ENCODE measurements around the gene P2RY13.

Gene P2RY13

DNA sequence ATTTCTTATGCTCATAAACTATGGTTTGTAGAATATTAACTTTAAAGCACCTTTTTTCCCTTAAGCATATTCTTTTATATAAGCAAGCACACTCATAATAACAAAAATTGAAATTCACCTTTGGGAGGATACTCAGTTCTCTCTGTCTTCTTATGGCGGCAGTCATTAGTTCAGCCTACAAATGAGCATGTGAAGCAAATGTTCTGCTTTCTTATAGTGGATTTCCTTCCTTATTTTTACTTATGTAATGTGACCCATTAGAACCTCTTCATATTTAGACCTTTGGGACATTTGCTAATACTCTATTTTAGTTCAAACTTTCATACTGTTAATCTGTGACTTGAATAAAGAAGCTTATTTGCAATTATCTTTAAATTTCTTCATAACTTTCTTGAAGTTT, at the start of gene P2RY13:
P2RY13 (minus strand) TSS at position 187 of the 400 bp plus-strand sequence; CDS start at position 166, 21 bp downstream.
- no peak for DNase-seq

DNA sequence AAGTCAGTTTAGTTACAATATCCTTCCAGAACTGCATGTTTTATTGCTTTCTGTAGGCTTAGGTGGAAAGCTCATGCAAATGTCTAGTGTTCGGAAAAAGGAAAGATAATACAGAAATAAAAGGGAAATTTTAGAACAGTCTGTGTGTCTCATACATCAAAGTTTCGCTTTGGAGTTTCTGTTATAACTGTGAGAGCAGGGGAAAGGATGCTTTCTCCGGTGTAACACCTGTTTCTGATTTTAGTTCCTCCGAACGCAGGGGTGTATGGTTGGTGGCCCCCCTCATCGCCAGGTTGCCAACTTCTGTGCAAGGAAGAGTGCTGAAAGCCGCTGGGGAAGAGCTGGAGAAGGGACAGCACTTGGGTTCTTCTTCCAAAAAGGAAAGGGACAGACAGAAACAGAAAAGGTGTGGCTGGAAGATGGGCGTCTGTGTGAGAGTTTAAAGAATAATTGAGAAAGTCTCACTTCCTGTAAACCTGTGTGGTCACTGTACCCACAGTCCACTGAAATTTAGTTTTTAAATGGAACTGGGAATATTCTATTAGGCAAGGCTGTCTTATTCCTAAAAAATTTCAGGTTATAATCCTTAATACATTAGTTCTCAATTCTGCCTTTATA, 48.5 kb upstream of the P2RY13 start:
- DNase-seq = no peak

DNA sequence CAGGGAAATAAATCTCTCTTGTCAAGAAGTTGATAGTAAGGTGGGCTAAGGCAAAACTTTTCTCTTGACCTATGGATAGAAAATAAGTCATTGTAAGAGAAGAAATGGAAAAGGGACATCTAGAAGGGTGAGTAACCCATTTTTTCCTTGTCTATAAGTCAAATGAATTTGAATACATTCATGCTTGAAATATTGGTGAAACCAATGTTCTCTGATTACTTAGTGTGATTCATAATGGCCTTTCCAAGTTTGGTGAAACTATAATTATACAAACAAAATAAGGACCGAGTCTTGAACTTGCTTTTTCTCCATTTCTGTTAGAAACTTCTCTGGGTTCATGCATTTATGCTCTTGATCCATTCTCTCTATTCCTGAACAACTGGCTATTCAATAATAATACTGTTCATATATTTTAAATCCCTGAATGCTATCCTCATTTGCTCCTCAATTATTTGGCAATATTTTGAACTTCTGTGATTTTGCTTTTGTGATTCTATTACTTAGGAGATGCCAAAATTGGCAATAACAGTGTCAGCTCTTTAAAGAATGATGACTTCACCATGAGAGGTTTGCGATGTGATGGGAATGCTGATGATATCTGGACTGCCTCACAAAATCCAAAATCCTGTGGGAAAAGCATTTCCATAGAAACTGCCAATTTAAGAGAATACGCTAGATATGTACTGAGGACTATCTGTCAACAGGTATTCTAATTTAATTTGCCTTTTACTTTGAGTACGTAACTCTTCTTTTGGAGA, 42.9 kb upstream of the P2RY13 start:
- DNase-seq = no peak

DNA sequence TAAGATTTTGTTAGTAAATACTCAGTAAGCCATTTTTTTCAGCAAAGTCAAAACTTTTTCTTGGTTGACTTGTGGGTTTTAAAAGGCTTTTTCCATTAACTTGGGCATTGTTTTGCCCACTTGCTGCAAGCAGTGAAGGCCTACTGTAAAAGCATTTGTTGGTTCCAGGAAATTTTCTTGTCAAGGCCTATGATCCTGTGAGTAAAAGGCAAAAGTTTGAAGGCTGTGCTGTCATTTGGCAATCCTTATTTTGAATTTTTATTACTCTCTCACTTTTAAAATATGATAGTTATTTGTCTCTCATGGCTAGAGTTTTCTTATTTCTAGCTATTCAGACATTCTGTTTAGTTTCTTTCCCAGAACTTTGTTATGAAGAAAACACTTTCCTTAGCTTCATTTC, 42.2 kb upstream of the P2RY13 start:
- no peak for DNase-seq

DNA sequence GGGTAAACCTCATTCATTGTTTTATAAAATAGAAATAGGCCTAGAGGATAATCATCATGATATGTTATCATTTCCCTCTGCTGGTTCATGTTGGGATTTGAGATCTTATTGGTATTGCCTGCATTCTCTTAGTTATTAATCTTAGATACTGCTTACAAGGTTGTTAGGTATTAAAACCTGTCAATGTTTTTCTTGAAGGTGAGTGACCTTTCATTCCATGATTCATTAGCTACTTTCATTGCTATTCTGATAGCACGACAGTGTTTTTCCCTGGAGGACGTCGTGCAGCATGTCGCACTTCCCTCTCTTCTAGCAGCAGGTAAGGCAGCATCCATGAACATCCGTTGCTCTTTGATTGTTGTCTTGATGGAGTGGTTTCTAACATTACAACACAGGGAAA, 38.1 kb upstream of the P2RY13 start:
- DNase-seq = no peak

DNA sequence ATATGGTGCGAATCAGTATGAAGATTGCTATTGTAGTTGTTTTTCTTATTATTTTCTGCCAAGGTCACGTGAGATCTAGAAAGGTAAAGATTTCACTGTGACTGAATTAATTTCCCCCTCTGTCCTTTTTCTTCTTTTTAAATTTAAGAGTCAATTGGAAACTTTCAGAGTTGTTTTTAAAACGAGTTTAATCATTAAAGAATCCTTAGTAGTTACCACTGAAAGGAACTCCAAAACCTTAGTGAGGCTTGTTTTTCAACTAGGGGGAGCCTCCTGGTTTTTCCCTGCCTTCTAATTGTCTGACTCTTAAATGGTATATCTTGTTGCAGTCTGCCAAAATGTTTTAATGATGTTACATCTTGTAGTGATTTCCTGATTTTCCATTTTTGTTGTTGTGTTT, 37.6 kb upstream of the P2RY13 start:
- no peak for DNase-seq

DNA sequence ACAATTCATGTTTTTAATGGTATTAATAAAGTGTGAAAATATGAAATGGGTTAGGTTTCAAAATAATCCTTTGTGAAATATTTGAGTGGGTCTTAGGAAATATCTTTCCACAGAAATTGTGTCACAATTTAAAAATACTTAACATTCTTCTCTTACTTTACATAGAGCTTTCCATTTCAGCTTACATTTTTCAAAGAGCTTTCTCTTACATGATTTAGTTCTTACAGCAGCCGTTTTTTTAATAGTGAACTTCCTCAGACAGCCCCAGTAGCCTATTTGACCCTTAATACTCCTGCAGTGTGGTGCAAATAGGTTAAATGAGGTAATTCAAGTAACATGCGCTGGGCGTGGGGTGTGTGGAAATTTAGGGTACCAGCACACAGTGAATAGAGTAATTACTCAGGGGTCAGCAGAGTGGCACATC, 33.4 kb upstream of the P2RY13 start:
- DNase-seq = no peak

DNA sequence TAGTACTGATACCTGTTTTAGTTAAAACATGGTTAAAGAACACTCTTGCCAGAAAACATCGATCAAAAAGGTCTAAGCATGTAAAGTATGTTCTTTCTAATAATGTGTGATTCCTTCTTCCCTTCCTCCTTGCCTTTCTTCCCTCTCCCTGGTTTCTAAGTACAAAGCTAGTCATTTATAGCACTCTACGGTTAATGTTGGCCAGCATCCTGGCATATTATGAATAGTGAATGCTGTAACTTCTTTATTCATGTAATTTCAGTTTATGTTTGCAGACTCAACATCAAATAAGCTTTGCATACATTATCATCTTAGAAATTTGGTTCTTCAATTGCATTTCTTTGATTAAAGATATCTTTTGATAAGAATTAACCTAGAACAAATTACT, 28.1 kb upstream of the P2RY13 start:
- no peak for DNase-seq

DNA sequence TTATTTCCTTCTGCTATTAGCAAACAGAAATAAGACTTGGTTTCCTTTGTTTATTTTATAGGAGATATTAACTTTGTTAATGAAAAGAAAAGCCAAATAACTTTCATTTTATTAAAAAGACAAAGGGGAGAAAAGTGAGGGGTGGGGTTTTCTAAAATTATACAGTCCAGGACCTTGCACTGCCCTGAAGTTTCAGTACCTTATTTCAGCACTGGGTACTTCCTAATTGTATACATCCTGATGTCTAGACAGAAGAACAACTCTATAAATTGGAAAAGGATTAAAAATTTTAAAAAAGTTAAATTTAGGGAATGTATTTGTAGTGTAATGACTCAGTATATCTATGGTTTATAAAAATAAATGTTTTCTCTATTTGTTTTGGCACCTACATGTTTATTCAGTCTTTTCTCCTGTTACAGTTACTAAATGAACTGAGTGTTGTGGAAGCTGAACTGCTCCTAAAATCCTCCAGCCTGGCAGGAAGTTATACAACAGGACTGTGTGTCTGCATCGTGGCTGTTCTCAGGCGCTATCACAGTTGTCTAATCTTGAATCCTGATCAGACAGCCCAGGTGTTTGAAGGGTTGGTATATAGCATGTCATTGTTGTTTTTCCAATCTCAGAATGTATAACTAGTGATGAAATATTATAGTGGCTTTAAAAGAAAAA, 27.6 kb upstream of the P2RY13 start:
- no peak for DNase-seq

DNA sequence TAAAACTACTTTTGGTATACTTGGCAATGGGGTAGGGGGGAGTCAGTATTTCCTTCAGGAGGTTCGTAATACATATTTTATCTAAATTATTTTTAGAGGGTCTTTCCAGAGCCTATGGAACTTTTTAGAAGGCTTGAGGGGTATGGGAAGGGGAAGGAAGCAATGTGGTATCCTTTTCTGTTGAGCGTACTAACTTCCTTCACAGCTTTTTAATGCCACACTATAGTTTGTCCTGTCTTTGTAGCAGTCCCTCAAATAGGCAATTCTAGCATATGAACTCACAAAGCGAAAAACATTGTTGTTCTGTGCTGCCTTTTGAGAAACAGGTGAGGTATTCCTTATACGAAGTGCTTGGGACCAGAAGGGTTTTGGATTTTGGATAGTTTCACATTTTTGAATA, 22.3 kb upstream of the P2RY13 start:
- DNase-seq = no peak

DNA sequence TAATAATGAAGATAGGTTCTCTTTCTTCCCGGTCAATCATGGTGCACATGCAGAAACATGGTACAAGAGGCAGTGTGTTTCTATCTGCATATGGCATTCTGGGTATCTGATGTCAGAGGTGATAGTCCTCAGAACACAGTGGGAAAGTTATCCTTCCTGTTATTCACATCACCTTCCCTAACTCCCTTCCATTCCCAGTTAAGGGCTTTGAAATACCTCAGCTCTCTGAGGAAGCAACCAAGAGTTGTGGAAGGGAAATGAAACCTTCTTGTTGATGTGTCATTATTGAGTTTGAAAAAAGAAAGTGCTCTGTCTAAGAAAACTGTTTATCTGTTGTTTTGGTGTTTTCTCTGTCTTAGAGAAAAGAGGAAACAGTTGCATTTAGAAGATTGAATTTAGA, 21.9 kb upstream of the P2RY13 start:
- DNase-seq = no peak

DNA sequence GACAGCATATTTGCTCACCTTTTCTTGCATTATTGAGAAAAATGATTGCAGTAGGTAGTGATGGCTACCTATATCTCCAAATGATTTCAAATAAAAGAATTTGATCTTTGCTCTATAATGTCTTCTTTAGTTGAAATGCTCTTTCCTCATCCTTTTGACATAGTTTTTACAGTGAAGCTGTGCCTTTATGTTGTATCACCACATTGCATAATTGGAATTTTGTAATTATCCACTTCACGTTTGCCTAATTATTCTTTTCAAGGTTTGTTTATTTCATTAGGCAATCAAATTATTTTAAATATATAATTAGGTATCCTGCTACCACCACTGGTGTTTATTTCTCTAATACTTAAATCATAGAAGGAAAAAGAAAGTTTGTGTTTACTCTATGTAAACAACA, 21.3 kb upstream of the P2RY13 start:
- DNase-seq = no peak

DNA sequence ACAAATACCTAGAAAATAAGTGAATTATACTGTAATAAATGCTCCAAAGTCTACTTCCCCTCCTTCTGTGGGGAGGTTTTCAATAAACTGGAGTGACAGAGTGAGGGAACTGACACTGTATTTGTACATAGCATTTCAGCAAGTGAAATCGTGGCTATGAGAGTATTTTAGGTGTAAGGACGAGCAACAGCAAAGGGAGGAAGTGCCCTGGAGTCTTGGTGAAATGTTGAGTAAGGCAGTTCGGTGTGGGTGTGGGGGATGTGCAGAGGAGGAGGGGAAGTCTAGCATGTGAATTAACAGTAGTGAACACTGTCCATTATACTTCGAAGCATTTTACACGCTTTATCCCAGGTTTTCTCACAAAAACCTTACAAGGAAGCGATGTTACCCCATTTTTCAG, 18.1 kb upstream of the P2RY13 start:
- no peak for DNase-seq

DNA sequence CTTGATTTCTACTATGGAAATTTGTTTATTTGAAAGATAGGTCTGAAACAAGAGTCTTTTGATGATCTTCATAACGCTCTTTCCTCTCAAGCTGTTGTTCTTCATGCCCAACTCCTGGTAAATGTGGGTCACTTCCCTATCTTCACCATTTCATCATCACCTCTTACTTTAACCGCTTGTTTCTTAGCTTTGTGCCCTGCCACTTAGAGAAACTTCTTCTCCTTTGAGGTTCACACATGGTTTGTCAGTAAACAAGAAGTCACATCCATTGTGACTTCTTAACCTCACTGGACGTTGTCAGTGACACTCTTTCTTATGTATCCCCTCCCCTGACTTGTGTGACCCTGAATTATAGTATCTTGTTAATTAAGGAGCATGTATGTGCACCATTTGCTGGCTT, 16.9 kb upstream of the P2RY13 start:
- no peak for DNase-seq

DNA sequence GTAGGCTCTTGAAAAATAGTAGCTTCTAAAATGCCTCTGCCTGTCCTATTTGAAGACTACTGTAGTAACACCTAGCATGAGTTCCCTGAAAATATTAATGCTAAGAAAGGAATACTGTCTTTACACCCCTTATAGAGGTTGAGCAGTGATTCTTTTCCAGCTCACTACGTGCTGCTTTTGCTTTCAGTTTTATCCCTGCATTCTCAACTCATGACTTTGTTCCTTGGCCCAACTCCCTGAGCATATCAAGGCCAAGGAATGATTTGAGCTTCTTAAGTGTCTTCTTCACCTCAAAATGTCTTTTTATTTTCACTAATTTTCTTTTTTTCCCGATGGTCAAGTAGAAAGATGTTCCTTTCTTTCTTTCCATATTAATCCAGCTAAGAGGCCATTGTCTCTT, 16.5 kb upstream of the P2RY13 start:
- no peak for DNase-seq

DNA sequence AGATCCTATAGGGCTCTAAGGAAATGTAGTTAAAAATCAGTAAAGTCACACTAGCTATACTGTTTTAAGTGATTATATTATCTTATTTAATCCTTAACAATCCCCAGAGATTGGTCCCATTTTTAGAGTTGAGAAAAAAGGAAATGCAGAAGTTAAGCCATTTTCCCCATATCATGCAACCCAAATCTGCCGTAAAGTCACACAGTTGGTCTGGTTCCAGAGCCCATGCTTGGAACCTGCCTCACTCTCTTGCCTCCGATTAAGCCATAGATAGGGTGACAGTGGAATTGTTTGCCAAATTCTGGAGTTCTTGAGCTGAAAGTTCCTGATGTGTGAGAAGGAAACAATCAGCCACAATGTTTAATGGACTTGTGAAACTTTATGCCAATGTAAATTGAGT, 2.3 kb upstream of the P2RY13 start:
- no peak for DNase-seq

DNA sequence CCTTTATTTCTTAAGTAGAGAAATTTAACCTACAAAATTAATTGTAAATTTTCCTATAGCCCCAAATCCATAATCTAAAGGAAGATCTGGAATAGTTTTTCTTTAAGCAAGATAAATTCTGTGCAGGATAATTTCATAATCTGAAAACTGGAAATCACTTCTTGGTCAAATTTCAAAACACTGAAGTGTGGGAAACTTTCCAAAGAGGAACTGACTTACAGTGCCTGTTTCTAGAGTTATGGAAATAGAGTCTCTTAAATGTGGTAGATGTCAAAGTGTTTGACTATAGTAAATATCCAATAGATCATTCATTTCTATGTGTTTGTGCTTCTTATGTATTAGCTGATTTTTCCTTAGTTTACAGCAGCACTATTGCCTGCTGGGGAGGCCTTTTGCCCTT, 1.6 kb upstream of the P2RY13 start:
- no peak for DNase-seq

DNA sequence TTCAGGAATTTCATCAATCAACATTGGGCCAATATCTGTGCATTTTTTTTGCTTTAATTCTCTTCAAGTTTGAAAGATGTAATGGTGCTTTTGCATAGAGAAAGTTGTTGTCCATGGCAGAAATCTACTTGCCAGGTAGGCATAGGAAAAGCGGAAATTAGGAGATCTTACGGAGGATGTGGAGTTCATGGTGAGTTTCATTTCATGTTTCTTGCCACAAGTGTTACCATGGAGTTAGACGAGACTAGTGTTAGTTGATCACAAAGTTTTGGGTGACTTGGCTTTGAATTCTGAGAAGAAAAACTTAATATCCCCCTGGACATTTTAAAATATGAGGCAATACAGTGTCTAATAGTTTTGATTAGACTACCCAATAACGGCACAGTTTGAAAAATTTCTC, 1.0 kb upstream of the P2RY13 start:
- no peak for DNase-seq

DNA sequence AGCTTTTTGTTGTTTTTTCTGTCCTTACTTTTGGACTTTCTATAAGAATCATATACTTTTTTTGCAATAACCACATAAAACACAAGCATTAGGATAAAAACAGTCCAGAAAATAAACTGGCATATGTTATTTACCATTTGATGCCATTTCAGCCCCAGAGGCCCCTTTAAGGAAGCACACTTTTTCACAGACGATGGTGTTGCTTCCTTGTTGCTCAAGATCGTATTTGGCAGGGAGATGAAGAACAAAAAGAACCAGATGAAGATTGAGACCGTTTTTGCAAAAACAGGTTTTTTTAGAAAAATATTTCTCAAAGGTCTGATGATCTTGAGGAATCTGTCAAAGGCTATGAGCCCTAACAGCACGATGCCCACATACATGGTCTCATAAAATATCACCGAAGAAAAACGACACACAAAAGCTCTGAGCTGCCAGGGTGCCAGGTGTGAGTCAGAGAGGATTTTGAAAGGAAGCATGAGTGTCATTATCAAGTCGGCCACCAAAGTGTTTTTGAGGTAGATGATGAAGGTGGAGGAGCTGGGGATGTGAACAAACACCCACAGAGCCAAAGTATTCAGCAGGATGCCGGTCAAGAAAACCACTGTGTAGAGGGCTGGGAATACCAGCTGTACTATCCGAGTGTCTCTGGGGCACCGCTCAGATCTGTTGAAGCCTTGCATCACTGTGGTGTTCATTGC, 902 bp downstream of the P2RY13 start:
- no peak for DNase-seq

DNA sequence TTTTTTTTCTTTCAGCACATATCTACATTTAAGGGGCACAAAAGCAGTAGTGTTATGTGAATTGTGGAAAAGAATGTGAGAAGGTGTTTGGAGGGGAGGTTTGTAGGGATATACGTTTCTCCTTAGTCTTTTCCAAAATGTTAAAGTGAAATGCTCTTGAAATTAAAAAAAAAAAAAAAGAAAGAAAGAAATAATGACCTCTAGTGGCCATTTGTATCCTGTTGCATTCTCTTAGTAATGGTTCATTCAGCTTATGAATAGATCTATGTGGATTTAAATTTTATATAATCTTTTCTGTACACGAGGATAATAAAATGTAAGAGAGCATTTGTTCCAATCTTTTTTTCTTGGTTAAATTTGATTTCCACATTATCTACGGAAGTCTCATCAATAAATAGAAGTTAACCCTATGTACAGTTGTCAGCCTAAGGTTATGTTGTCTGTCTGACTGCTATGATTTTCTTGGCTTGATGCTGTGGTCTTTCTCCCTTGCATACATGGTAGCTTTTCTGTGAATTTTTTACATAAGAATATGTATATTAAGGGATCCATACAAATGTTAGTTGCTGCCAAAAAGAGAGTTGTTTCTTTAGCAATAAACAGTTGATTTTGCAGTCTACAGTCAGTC, 1.7 kb downstream of the P2RY13 start:
- no peak for DNase-seq

DNA sequence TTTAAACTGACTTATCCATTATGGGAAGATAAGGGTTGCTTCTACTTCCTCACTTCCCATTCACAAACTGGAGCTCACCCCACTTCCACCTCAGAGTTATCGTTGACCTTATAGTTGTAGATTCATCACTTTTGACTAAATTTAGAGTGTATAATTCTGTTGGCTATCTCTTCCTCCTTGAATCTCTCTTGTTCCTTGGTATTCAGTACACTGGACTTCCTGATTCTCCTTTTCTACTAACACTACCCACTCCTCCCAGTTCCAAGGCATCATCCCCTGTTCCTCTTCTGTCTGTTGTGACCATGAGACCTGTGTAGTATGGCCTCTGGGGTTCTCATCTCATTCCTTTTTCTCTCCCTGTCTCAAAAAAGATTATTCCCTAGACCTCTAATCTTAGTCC, 6.8 kb downstream of the P2RY13 start:
- no peak for DNase-seq

DNA sequence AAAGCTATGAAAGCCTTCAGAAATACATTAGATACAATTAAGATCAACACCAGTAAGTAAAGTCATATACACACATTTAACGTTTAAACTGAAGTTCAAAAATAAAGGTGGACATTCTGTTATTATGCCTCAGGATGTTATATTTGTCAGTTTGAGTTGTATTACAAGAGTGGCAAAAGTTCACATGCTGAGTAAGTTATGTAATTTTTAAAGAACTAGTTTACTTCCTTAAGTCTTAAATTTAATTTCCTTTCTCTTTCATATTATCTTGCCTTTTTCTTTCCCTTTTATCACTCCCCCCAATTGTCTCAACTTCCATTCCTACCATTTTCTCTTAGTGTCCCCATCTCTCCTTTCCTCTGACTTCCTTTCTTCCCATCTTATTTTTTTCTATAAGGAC, 7.8 kb downstream of the P2RY13 start:
- DNase-seq = no peak

DNA sequence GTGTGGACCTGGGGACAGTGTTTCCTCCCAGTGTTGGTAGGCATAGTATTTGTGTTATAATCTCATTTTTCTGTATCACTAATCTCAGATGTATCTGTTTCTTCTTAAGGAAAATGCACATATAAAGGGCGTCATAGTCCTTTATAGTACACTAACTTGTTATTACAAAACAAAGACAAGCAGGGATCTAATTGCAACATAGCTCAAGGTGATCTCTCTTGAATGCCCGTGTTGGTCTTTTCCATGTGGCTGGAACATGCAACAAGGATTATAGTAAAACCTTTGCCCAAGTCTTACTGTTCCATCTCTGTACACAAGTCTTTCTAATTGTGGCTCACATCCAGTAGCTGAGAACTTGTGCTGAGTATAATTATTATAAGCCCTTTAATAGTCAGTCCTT, 9.2 kb downstream of the P2RY13 start:
- DNase-seq = no peak

Measured in left hindlimb (tissue), 1 donor.